GM20431 (cell line): ENCODE results near the gene TEAD3.
"Not testable (repeated sequence)": the region's sequence is repeated elsewhere in the genome, so short reads cannot be mapped to it uniquely, and the experiment has no call there.

Experiments
- in situ Hi-C: fragments of 300-500 bp; cut with MseI, MboI; formaldehyde crosslinking; loops from one replicate; pipeline ENCODE4 v1.15.0; 2020; ENCODE audit warnings: low sequenced_read_pairs; ENCODE audit not compliant: unreplicated experiment

The TEAD3 gene

GRCh38 chr6:35496841-35497570 is at the start of gene TEAD3:
Gene TEAD3 (minus strand): TSS chr6:35497079.
- in situ Hi-C loops = no loop called here

DNA sequence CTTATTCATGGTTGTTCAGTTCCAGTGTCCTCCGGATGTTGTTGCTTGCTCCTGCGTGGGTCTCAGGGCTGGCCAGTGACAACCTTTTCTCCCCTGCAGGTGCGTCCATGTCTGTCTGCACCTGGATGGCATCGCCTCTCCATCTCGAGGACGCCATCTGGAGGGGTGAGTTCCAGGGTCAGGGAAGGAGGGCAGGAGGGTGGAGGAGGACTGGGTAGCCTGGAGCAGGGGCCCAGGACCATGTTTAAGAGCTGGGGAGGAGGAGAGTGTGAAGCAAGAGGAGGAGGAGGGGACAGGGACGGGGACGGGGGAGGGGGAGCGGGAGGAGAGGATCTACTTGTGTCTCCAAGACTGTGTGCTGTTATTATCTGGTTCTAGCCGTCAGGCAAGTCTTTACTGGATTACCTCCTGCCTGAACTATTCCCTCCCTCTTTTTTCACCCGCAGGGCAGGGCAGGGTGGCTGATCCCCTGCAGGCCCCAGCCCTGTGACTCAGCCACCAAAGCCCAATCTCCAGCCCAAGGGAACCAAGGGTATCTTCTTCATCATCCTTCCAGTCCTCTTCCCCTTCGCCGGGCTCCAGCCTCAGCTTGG is 48.0 kb upstream of the TEAD3 start:
- in situ Hi-C loops = no loop called here

- in situ Hi-C loops = no loop called here
Observed at GRCh38 chr6:35543459-35544193, 46.7 kb upstream of the TEAD3 start.

DNA sequence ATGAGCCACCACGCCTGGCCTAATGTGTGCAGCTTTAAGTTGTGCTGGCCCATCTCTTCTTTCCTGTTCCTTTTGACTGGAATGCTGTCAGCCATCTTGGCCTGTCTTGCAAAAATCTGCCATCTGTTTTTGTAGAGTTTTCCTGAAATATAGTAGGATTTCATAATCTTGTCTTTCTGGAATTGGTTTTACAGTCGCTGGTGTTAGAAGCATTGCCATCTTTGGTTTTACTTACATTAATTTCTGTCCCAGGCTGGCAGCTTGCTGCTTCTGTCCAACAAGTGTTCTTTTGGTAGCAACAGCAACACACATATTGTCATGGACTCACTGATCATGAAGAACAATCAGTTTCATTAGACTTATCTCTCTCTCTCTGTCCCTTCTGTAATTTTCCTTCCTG is 45.0 kb upstream of the TEAD3 start:
- in situ Hi-C loops = no loop called here

GRCh38 chr6:35539223-35539622 is 42.3 kb upstream of the TEAD3 start:
- in situ Hi-C loops = no loop called here

- in situ Hi-C loops = not testable (repeated sequence)
Observed at GRCh38 chr6:35535847-35536246, 39.0 kb upstream of the TEAD3 start.

DNA sequence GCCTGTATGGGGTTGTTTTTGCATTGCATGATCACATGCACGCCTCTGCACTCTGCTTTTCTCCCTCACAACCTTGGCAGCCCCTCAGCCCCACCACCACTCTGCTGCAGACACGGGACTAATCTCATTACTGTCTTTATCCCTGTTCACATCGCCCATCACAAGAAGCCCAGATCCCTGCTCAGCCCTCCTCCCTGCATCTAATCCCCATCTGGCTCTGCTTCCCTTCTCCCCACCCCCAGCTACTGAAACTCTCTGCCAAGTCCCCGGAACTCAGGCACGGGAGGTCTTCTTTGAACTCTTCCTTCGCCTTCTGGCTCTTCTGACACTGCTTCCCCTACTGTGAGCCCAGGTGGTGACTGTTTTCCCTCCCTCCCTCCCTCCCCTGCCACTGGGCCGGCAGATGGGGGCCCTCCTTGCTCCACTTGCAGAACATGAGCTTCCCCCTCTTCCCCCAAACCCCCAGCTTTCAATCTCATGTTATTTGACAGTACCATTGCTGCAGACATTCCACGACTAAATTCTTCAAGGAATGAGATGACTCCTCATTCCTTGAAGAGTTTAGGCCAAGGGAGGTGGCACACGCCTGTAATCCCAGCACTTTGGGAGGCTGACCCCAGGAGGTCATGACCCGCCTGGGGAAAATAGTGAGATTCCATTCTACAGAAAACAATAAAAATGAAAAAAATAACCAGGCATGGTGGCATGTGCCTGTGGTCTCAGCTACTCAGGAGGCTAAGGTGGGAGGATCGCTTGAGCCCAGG is 37.7 kb upstream of the TEAD3 start:
- in situ Hi-C loops = no loop called here

DNA sequence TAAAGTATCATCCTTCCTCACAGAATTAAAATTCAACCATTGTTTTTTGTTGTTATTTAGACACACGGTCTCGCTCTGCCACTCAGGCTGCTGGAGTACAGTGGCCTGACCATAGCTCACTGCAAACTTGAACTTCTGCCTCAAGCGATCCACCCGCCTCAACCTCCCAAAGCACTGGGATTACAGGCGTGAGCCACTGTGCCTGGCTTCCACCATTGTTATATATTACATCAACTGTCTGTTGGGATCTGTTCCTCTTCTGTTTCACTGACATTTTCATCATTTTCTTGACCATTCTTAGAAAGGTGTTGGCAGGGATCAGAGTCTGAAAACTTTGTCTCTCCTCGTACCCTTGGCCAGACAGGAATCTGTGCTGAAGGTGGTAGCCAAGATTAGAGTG is 37.1 kb upstream of the TEAD3 start:
- in situ Hi-C loops = no loop called here

DNA sequence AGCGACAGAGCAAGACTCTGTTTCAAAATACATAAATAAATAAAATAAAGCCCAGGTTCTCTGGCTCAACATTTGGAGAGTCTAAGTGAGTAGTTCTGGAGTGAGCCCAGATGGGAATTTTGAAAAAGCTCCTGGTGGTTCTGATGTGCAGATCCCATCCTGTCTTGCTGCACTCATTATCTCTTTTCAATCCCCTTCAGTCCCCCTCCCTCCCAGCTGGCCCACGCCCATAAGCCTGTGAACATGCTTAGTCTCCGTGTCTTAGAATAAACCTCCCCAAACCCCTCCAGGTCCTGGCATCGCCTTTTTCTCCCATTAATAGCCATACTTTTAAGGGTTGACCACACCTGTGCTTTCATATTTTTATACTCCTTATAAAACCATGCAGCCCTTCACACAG is 35.2 kb upstream of the TEAD3 start:
- in situ Hi-C loops = no loop called here

GRCh38 chr6:35524380-35525020 is 27.6 kb upstream of the TEAD3 start:
- in situ Hi-C loops = no loop called here

DNA sequence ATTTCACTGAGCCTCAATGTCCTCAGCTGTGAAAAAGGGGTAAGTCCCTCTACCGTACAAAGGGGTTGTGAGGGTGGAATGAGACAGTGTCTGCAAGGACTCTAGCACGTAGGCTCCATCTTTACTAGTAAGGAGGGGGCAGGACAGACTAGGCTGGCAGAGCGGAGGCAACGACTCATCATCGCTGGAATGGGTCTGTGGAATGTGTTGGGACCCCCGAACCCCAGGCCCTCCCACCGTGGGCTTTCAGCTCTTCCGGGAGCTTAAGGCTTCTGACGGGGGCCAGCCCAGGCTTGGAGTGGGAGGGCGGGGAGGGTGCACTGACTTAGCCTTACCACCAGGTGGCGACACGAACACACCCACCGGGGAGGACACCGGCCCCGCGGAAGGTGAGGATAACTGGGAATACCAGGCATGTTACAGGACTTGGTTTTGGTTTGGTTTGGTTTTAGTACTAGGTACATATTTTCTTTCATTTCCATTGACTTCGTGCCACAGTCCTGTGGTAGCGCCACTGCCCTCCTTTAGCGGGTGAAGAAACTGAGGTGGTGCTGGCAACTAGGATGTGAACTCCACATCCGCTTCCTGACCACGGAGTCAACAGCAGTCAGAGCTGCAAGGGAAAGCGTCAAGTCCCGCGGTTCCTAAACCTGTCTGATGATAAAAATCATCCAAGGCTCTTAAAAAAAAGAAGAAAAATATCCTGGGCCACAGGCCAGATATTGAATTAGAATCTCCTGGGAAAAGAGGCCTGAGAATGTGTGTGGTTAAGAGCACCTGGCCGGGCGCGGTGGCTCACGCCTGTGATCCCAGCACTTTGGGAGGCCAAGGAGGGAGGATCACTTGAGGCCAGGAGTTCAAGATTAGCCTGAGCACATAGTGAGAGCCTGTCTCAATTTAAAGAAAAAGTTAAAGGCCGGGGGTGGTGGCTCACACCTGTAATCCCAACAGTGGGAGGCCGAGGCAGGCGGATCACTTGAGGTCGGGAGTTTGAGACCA is 26.1 kb upstream of the TEAD3 start:
- in situ Hi-C loops = no loop called here

DNA sequence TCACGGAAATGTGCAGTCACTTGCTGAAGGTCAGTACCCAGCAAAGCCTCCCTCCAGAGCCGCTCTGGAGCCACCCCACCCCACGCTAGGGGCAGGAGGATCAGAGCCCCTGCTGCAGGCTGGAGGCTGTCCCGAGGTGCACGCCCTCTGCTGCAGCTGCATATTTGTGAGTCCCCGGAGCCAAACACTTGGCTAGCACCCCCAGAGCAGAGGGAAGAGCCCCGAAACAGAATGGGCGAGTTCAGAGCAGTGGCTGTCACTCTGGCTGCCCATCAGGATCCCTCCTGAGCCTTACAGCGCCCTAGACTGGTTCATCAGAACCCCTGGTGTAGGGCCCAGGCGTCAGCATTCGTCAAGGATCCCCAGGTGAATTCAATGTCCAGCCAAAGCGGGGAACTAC is 25.3 kb upstream of the TEAD3 start:
- in situ Hi-C loops = no loop called here

GRCh38 chr6:35521235-35521634 is 24.4 kb upstream of the TEAD3 start:
- in situ Hi-C loops = no loop called here

- in situ Hi-C loops = no loop called here
Observed at GRCh38 chr6:35519313-35520015, 22.6 kb upstream of the TEAD3 start.

- in situ Hi-C loops = no loop called here
Observed at GRCh38 chr6:35518566-35519312, 21.9 kb upstream of the TEAD3 start.

DNA sequence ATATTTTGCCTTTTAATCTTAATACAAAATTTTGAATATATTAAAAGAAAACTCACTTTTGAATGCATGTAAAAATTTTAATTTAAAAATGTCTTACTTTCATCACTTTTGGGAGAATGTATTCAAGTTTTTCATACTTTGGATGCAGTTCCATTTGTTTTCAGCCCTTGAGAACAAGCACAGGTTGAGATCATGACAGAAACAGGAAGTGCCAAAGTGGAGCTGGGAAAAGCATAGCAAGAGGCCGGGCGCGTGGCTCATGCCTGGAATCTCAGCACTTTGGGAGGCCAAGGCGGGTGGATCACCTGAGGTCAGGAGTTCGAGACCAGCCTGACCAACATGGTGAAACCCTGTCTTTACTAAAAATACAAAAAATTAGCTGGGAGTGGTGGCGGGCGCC is 21.1 kb upstream of the TEAD3 start:
- in situ Hi-C loops = not testable (repeated sequence)

- in situ Hi-C loops = no loop called here
Observed at GRCh38 chr6:35516712-35517111, 19.8 kb upstream of the TEAD3 start.

- in situ Hi-C loops = not testable (repeated sequence)
Observed at GRCh38 chr6:35515939-35516338, 19.1 kb upstream of the TEAD3 start.
